HFFc6 (cell line): ENCODE data around the gene CRYZ. TPM values are rescaled to one million over a fixed set of nuclear protein-coding genes. Genes with fewer than 3 reads are reported as not detected.
"Not testable (repeated sequence)": the region's sequence is repeated elsewhere in the genome, so short reads cannot be mapped to it uniquely, and the experiment has no call there.

Source experiments
- DNase-seq: peaks from one replicate; pipeline ENCODE4 v3.0.0-alpha.2; 2018
- H3K27ac Mint-ChIP-seq: 2 replicates; pipeline ENCODE4 v1.8.0; 2020; ENCODE audit warnings: mild to moderate bottlenecking, mixed read lengths
- H3K27me3 Mint-ChIP-seq: 2 replicates; pipeline ENCODE4 v1.8.0; 2021; ENCODE audit warnings: mild to moderate bottlenecking, moderate library complexity, mixed read lengths; ENCODE audit not compliant: insufficient read depth
- H3K36me3 Mint-ChIP-seq: 2 replicates; pipeline ENCODE4 v1.8.0; 2021; ENCODE audit warnings: low read depth, mixed read lengths
- H3K4me1 Mint-ChIP-seq: 2 replicates; pipeline ENCODE4 v1.8.0; 2020; ENCODE audit warnings: low read depth, mixed read lengths
- H3K4me3 Mint-ChIP-seq: 2 replicates; pipeline ENCODE4 v1.8.0; 2020; ENCODE audit warnings: mild to moderate bottlenecking, moderate library complexity, mixed read lengths
- H3K9me3 Mint-ChIP-seq: 2 replicates; pipeline ENCODE4 v1.8.0; 2020; ENCODE audit warnings: mild to moderate bottlenecking, mixed read lengths
- CTCF ChIP-seq: fragments of 200-600 bp; sonication (generic); IDR thresholded peaks from 2 replicates; pipeline ENCODE4 v1.5.0; 2021; ENCODE audit warnings: antibody characterized with exemption, mild to moderate bottlenecking
- total RNA-seq, 6 experiments: library from RNA; stranded (reverse); fragmentation: NEBNext Ultra II Directional; extraction: Animal tissue kit (Norgen Biotek cat#: 25700); gene quantifications; 2 replicates in 1 of 6; 3 replicates in 5 of 6; pipeline ENCODE4 v1.2.3, GENCODE V29; 2021

Gene CRYZ
- total RNA-seq, 6 experiments from 2014 or later: 42.9 to 53.3 (median 46.4) TPM

- Mint-ChIP-seq H3K4me1 (peaks cover 17% of the 10 kb centered on the region), H3K27ac (no peak overlapping the region), H3K27me3 (no peaks in the 10 kb centered on the region), H3K9me3 (peaks cover 12% of the 10 kb centered on the region), H3K36me3 (peaks cover 44% of the 10 kb centered on the region), H3K4me3 (no peak overlapping the region)
- DNase-seq: no peak
- TF ChIP-seq CTCF: no peak
Measured at GRCh38 chr1:74737333-74737732, 4.5 kb upstream of the CRYZ start.

- H3K9me3 Mint-ChIP-seq: no peaks in the 10 kb centered on the region
- H3K4me3 Mint-ChIP-seq: peak overlapping the region; percentile 95
- H3K4me1 Mint-ChIP-seq: peaks cover 48% of the 10 kb centered on the region
- no peaks in the 10 kb centered on the region for H3K27me3 Mint-ChIP-seq
- H3K27ac Mint-ChIP-seq: peak overlapping the region; percentile 96
- peak; percentile 84 for TF ChIP-seq CTCF
- H3K36me3 Mint-ChIP-seq: peaks cover 13% of the 10 kb centered on the region
- peak; percentile 76 for DNase-seq
Measured at GRCh38 chr1:74733604-74734484, 994 bp upstream of the CRYZ start.

- Mint-ChIP-seq H3K27ac (peak overlapping the region; percentile 96), H3K4me3 (peak overlapping the region; percentile 95), H3K4me1 (peaks cover 56% of the 10 kb centered on the region)
- not testable (repeated sequence) for H3K27me3 Mint-ChIP-seq, DNase-seq, H3K36me3 Mint-ChIP-seq, H3K9me3 Mint-ChIP-seq
Measured at GRCh38 chr1:74732071-74732946, 541 bp downstream of the CRYZ start.

- DNase-seq: peak; percentile 56
- Mint-ChIP-seq H3K4me3 (peak overlapping the region; percentile 87), H3K9me3 (peaks cover 2% of the 10 kb centered on the region; the same call in 1 of the 2 replicates), H3K4me1 (peaks cover 56% of the 10 kb centered on the region), H3K27ac (peak overlapping the region; percentile 86), H3K36me3 (peaks cover 7% of the 10 kb centered on the region), H3K27me3 (no peaks in the 10 kb centered on the region)
- TF ChIP-seq CTCF: no peak
Measured at GRCh38 chr1:74731399-74732052, 1.3 kb downstream of the CRYZ start.

GRCh38 chr1:74729741-74730478 is 2.9 kb downstream of the CRYZ start:
- no peak for TF ChIP-seq CTCF
- Mint-ChIP-seq H3K36me3 (peaks cover 21% of the 10 kb centered on the region), H3K4me1 (peaks cover 50% of the 10 kb centered on the region), H3K4me3 (peak overlapping the region; percentile 67), H3K9me3 (peaks cover 3% of the 10 kb centered on the region; the same call in 1 of the 2 replicates), H3K27ac (peak overlapping the region; percentile 86), H3K27me3 (no peaks in the 10 kb centered on the region)
- peak; percentile 82 for DNase-seq
